K562 (cell line): ENCODE results near the gene KLC1. TPM values are rescaled to one million over a fixed set of nuclear protein-coding genes. Genes with fewer than 3 reads are reported as not detected.

Experiments
- CGGBP1 ChIP-seq: fragments of 250-450 bp; sonication (Bioruptor Pico); IDR thresholded peaks from 2 replicates; pipeline ENCODE4 v1.9.0; 2021; ENCODE audit warnings: mild to moderate bottlenecking
- FIP1L1 ChIP-seq: fragments of 200-400 bp; formaldehyde crosslinking; IDR thresholded peaks from 2 replicates; pipeline ENCODE4 v1.6.1; 2018; ENCODE audit warnings: mild to moderate bottlenecking, low read depth, low read length; ENCODE audit not compliant: poor library complexity, severe bottlenecking
- RBM14 ChIP-seq: fragments of 200-400 bp; formaldehyde crosslinking; IDR thresholded peaks from 2 replicates; pipeline ENCODE4 v1.6.1; 2018; ENCODE audit warnings: low read depth, mild to moderate bottlenecking, low read length, moderate library complexity, borderline replicate concordance; ENCODE audit not compliant: insufficient read depth
- RBM15 ChIP-seq: fragments of 200-400 bp; formaldehyde crosslinking; IDR thresholded peaks from 2 replicates; pipeline ENCODE4 v1.6.1; 2018; ENCODE audit warnings: mild to moderate bottlenecking, low read length, moderate library complexity; ENCODE audit not compliant: insufficient read depth
- REST ChIP-seq, 2 experiments: fragments of 450-650 bp; formaldehyde crosslinking in 1 of 2; IDR thresholded peaks; 2 replicates each; pipeline versions ENCODE4 v1.4.0 to v1.6.1; 2014 to 2020; ENCODE audit warnings: mild to moderate bottlenecking in 2 of 2, borderline replicate concordance in 1 of 2, low read depth in 1 of 2
- SMARCA4 ChIP-seq: fragments of 450-650 bp; IDR thresholded peaks from 2 replicates; pipeline ENCODE4 v1.6.1; 2016
- ZNF146 ChIP-seq: IDR thresholded peaks from one replicate; pipeline ENCODE4 v1.6.1; 2018; ENCODE audit warnings: missing compliant biosample characterization; ENCODE audit not compliant: unreplicated experiment
- ZNF197 ChIP-seq: fragments of 200-800 bp; sonication (Bioruptor generic); IDR thresholded peaks from 2 replicates; pipeline ENCODE4 v1.6.1; 2016; ENCODE audit warnings: low read depth, missing genetic modification characterization, missing compliant biosample characterization
- ZNF407 ChIP-seq: fragments of 450-650 bp; IDR thresholded peaks from 2 replicates; pipeline ENCODE4 v1.6.1; 2016; ENCODE audit warnings: low read depth
- polyA plus RNA-seq, 8 experiments: library from polyadenylated mRNA; depleted of rRNA in 4 of 8; stranded (reverse) in 5 of 8; unstranded in 3 of 8; fragments of >200 nt; fragmentation: Nextera tagmentation in 2 of 8; fragmentation: Illumina TruSeq in 1 of 8; extraction: Ambion mirVana in 2 of 8; extraction: Trizol in 1 of 8; gene quantifications; 2 replicates each; pipeline versions ENCODE4 v1.2.1 to v1.2.3, GENCODE V29; 2011 to 2014; ENCODE audit warnings: inconsistent platforms in 1 of 8, missing spikeins in 1 of 8
- total RNA-seq, 7 experiments: library from RNA; depleted of rRNA in 6 of 7; stranded (reverse); fragments of >200 nt in 6 of 7; fragmentation: Illumina TruSeq in 2 of 7; extraction: Trizol in 2 of 7; gene quantifications; 2 replicates each; pipeline versions ENCODE4 v1.2.1 to v1.2.3, GENCODE V29; 2011 to 2021; ENCODE audit warnings: low replicate concordance in 1 of 7

Gene KLC1
- total and polyA plus RNA-seq, 9 of the 15 experiments (the other 6 are each of a cell fraction or from before 2014, with no cell fraction given): 4.9 to 134 (median 54.8) TPM

- TF ChIP-seq ZNF197 (CRISPR knock-in tag) (no peak), ZNF407 (no peak), RBM15 (no peak), FIP1L1 (no peak), ZNF146 (CRISPR knock-in tag) (no peak), RBM14 (no peak), SMARCA4 (no peak), REST (IDR thresholded peaks at IDR 0.05; ENCODE audit: borderline replicate concordance) (no peak), REST (CRISPR knock-in tag; IDR thresholded peaks at IDR 0.05; ENCODE audit: low read depth) (no peak), CGGBP1 (CRISPR knock-in tag) (no peak)
Observed at GRCh38 chr14:103715052-103716000, 86.3 kb downstream of the KLC1 start, which contains the start of the genes XRCC3 and ZFYVE21 (continued).
